GM19455 (cell line): ENCODE results near the gene KRTAP3-2.

Experiments
- ATAC-seq: cut with Tn5 transposase; IDR thresholded peaks from one replicate; pipeline ENCODE4 v1.9.1; 2021; ENCODE audit not compliant: unreplicated experiment

KRTAP3-2 gene

DNA sequence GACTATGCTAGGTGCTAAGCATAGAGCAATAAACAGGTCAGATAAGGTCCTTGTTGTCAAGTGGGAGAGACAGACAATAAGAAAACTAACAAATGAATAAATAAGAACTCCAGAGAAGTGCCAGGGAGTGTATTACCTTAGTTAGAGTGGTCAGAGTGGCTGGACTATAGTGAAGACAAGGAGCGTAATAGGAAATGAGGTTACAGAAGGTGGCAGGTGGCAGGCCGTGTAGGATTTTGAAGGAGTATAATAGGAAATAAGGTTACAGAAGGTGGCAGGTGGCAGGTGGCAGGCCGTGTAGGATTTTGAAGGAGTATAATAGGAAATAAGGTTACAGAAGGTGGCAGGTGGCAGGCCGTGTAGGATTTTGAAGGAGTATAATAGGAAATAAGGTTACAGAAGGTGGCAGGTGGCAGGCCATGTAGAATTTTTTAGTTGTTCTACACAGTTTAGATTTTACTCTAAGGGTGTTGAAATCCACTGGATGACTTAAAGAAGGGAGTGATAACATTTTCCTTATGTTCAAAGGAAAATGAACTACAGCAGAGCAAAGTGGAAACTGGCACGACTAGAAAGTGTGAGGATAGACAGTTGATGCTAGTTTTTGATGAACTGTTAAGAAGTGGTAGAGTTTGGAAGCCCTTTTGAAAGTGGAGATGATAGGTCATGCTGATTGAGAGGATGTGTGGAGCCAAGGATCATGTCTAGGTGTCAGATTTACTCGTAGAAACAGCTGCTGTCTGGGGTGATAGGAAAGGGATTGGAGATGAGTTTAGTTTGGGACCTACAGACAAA, 12.8 kb upstream of the KRTAP3-2 start:
- ATAC-seq = no peak

DNA sequence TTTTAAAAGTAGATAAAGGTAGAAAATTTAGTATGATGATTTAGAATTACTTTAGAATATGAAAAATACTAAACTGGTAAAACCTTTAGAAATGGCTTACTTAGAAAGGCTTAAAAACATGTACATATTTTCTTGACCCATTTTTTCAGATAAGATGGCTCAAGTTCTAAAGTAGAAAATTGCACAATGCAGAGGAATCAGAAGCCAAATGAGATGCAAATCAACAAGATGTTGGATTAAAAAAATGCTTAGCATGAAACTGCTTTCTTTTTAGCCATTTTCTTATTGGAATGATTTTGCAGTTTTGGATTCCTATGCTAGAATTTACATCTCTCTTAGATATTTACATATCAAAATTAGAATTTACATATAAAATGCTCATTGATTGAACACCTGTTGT, 10.7 kb upstream of the KRTAP3-2 start:
- ATAC-seq = no peak

DNA sequence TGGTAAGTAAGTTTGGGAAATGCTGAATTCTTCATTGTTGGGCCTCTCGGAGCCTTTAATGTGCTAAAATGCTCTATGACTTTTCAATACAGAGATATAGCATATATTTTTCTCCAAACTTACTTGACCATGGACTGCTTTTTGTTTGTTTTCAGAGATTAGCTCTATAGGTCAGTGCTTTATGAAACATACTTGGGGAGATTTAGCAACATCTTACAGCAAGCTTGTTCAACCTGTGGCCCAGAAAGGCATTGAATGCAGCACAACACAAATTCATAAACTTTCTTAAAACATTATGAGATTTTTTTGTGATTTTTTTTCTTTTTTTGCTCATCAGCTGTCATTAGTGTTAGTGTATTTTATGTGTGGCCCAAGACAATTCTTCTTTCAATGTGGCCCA, 10.2 kb upstream of the KRTAP3-2 start:
- ATAC-seq = no peak

DNA sequence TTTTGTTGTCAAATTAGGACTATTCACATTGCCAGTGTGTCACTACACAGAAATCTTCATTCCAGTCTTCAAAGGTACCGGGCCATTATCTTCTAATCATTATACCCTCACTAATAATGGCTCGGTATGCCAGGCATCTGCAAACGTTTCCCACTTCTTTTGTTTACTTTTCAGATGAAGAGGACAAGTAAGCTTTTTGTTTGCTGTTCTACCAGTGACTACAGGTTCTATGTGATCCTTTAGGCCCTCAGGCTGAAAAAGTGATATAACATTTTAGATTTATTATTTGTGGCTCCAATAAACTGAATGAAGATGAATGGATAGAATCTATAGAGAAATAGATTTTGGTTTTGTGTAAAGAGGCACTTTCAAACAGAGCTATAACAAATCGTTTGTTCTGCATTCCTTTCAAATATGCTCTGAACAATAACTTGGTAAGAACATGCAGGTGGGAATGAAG, 9.6 kb upstream of the KRTAP3-2 start:
- ATAC-seq = no peak

DNA sequence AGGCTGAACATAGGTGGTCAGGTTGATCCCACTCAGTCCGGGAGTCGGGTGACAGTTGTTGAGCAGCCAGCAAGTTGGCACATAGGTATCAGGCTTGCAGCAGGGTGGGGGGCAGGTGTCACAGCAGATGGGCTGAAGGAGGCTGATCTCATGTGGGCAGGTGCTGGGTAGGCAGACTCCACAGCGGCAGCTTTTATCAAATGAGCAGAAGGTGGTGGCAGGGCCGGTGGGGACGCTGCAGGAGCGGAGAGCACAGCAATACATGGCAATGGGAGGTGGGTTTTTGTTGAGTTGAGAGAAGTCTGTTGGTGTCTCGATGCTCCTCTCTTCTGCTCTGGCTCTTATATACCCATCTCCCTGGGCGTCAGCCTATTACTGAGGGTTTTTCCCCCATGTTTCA, 9.1 kb upstream of the KRTAP3-2 start, which contains the start of gene KRTAP3-1:
KRTAP3-1 (minus strand) TSS at position 318 of the 400 bp plus-strand sequence; CDS start at position 264, 54 bp downstream.
- no peak for ATAC-seq

DNA sequence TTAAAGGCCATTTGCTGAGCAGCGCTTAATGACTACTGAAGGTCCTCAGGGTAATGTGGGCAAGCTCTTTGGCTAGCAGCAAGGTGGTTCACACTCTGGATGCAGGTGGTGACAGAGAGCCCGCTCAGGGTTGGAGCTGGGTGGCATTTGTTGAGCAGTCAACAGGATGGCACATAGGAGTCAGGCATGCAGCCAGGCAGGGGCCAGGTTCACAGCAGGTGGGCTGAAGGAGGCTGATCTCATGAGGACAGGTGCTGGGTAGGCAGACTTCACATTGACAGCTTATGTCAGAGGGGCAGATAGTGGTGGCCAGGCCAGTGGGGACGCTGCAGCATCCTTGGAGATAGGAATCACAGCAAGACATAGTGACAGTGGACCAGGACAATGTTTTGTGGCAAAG, 4.7 kb upstream of the KRTAP3-2 start:
- ATAC-seq = no peak

DNA sequence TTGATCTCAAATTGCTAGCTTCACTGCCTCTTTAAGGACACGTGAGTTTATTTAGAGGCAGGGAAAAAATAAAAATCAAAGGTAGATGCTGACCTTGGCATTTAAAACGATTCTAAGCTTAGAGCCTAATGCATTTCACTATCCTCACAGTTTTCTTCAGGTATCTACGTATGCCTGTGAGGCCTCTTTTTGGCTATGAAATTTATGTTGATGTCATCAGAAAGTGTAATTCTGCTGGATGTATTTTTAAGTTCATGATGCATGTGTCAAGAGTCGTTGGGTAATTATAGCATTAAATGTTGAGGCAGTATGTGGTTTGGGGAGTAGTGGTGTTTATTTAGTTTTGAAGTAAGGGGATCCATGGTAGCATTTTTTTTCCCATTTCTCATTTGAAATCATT, 4.2 kb upstream of the KRTAP3-2 start:
- ATAC-seq = no peak

DNA sequence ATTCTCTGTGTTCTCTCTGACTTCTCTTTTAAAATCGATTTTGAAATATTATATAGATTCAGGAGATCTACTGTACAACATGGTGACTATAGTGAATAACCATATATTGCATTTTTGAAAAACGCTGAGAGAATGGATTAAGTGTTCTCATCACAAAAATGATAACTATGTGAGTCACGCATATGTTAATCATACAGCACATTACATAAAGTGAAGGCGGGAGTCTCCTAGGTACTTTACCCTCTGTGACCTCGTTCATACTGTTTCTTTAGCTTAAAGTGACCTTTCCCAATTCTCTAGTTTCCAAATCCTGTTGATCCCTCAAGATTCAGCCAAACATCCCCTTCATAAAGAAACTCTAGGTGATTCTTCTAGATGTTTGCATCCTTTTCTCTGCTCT, 3.1 kb upstream of the KRTAP3-2 start:
- no peak for ATAC-seq

DNA sequence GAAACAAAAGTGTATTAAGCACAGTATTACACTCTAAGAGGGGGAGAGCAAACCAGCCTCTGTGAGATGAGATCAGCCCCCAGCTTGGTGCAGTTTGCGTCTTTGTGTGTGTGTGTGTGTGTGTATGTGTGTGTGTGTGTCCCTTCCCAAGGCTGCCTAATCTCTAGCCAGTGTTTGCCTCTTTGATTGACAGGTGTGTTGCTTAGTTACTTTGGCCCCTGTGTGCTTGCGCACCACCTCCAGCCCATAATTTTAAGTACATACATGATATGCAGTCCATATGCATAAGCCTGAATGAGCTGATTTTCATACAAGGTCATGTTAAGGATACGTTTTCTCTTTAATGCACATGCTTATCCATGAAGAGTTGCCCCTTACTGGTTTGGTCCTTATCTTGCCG, 2.1 kb upstream of the KRTAP3-2 start:
- ATAC-seq = no peak

DNA sequence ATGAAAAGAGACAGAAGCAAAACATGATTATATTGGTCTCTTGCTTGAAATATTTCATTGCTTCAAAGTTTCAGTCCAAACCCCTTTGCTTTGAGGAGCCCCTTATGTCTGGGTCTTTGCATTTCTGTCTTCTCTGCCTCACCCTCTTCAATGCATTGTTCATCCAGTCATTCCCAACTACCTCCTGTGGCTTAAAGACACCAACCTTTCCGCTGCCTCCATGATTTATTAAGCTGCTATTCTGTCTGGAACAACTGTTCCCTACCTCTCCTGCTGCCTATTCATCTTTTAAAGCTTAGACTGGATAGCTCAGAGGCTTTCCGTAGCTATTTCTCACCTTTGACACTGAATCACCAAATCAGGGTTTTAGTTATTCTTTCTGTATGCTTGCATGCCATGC, 2.3 kb downstream of the KRTAP3-2 start:
- no peak for ATAC-seq

DNA sequence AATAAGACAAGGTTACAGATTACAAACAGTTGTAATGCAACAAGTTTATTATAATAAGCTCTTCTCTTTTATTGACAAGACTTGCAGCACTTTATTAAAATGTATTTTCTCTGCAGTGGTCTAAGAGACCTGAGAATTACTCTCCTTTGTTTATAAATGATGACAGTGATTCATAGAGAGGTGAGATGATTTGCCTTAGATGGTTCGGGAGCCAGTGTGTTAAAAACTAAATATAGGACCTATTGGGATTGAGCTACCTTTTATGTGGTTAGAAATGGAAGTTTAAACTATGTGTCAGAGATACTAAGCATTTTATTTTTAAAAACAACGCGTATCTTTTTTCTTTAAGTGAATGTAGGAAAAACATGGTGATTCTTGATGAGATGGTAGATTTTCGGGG, 2.9 kb downstream of the KRTAP3-2 start:
- no peak for ATAC-seq

DNA sequence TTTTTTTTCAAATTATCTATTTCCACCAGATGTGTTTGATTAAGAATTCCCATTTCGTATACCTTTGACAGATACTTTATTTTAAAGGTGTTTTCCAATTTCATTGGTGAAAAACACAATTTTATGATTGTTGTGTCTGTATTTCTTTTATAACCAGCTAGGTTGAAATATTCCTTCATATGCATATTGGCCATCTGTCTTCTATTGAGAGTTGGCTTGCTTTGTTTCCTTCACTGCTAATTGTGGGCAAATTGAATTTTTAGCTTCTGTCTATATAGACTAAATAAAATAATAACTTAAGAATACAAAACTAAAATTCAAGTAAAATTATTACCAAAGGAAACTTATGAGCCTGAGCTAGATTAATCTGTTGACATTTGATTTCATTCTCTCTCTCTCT, 4.6 kb downstream of the KRTAP3-2 start:
- no peak for ATAC-seq

DNA sequence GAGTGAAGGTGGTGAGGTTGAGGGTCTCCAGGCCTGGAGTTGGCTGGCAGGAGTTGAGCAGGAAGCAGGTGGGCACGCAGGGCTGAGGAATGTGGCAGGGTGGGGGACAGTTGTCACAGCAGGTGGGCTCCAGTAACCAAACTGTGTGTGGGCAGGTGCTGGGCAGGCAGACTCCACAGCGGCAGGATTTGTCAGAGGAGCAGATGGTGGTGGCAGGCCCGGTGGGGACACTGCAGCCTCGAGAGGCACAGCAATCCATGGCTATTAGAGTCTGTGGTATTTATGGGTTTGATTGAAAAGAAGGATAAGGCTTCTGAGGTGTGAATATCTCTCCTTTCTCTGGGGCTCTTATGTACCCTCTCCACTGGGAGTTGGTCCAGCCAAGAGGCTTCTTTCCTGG, 5.9 kb downstream of the KRTAP3-2 start, which contains the start of gene KRTAP3-3:
KRTAP3-3 (minus strand) TSS at position 326 of the 400 bp plus-strand sequence; CDS start at position 259, 67 bp downstream.
- no peak for ATAC-seq

DNA sequence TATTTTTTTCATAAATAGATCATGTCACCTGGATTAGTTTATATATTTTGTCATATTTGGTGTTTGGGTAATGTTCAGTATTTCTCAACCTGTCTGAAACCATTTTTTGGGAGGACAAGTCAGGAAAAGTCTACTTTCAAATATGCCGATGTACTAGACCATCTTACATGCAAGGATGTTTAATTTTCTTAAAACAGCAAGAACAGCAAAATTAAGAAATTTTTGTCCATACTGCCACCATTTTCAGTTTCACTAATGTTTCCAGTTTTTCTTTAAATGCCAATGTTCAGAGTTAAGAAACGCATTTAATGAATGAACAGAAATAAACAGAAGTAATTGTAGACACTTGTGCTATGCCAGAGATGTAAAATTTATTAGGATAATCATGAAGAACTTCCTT, 6.6 kb downstream of the KRTAP3-2 start:
- no peak for ATAC-seq

DNA sequence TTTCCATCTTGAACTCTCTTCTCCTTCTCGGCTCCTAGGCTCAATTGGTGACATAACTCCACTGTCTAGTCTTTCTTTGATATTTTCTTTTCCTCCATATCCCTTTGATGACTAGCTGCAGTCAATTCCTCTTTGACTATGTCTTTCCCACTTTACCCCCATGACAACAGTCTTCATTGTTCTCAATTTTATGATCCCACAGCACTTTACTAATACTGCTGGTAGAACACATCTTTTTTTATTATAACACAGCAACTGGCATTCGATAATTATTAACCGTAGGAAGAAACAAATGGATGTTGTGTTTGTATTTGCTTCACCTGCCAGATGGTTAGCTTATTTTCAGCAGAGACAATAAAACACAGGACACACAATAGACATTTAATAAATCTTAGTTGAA, 7.0 kb downstream of the KRTAP3-2 start:
- no peak for ATAC-seq

DNA sequence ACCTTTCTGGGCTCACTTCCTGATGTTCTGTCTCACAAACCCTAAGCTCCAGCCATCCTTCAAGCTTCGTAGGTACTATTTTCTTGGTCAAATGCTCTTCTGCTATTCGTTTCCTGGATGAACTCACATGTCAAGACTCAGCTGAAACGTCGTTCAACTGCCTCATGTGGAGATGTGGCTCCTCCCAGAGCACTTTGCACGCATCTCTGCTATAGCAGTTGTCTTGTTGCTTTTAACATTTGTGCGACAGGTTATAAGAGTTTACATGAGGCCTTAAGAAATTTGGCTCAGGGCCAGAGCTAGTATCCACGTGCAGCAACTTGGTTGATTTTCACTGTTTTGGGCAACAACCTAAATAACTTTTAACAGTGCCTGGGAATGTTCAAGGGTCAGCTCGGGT, 12.8 kb downstream of the KRTAP3-2 start:
- ATAC-seq = no peak

DNA sequence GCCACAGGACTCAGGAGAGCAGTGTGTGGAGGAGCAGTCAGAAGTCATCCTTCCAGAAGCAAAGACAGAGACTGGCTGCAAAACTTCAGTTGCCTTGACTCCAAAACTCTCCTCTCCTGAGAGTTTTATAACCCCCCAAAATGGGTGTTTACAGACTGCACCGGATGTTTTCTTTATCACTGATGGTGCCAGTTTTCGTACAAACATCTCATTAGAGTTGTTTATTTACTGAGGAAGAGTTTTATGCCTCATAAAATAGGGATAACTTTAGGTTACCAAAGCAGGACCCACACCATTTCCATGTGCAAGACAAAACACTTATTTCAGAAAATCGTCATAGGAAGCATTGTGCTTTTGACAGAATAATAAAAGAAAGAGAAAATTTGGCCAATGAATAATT, 15.5 kb downstream of the KRTAP3-2 start, which contains the start of gene KRT40:
KRT40 (minus strand) TSS at position 101 of the 400 bp plus-strand sequence; CDS start at position 48, 53 bp downstream.
- ATAC-seq = no peak

DNA sequence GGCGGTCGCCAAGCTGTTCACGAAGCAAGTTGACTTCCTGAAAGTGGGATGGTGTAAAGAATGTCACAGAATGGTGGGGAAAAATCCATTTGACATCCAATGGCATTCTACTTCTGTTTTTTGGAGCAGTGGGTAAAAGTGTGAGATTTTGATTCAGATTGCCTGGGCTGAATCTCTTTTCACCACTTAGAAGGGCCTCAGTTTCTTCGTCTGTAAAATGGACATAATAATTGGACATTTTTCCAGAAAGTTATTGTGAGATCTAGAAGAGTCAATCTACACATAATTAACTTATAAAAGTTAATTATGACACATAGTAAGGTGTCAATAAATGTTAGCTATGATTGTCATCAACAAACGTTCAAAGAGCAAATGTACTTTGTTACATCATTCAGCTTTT, 18.6 kb downstream of the KRTAP3-2 start:
- no peak for ATAC-seq

DNA sequence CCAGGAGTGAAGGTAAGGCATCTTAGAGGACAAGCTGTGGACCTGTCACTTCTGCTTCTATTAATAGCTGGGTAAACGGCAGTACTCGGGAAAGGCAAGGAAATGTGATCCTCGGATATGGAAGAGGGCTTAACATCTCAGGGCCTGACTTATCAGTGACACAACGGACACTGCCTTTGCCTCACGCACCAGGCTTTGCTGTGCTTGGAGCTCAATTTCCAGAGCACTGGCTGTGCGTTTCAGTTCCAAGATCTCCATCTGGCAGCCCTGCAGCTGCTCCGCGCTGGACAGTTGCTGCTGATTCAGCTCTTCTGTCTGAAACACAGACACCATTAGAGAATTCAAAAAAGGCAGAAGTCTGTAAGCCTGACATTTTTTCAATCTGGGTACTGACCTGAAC, 19.1 kb downstream of the KRTAP3-2 start:
- no peak for ATAC-seq

DNA sequence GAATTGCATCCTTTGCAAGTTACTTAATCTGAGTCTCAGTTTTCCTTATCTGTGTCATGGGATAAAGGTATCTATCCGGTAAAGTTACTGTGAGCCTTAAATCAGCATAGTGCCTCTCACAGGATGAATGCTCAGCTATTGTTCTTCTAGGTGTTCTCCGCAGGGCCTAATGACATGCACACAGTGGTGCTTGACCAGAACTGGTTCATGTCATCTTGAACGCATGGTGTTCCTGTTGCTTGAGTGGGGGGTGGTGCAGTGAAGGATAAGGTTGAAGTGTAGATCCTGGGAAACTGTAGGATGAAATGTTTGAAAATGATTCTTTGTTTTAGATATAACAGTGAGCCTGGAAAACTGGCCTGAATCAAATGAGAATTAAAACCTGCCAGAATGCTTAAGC, 19.6 kb downstream of the KRTAP3-2 start:
- ATAC-seq = no peak

DNA sequence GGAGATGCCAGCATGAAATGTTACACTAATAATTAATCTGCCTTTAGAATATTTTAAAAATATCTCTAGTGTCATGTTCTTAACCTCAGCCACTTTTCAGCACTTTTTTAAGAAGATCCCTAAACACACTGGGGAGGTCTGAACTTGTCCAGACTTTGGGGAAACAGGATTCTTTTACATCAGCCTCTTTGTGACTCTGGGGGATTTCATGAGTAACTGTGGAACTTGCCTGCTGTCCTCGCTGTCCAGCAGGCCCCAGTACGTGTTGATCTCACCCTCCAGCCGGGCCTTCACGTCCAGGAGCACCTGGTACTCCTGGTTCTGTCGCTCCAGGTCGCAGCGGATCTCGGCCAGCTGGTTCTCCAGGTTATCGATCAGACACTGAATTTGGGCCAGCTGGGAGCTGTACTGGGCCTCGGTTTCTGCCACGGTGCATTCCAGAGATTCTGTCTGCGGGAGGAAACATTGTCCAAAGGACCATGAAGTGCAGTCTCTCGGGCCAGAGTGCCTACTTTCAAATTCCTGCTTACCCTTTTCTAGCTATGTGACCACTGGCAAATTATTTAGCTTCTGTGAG, 21.0 kb downstream of the KRTAP3-2 start:
- ATAC-seq = no peak

DNA sequence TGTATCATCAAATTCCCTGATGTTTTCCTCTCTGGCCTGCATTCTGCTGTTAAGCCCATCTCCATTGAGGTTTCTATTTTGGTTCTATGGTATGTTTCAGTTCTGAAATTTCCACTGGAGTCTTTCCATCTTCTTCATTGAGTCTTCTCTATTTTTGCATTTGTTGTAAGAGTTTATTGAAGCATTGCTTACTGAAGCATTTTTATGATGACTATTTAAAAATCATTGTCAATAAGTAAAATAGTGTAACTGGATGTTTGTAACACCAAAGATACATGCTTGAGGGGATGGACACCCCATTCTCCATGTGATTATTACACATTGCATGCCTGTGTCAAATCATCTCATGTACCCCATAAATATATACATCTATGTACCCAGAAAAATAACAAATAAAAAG, 24.2 kb downstream of the KRTAP3-2 start:
- ATAC-seq = no peak
